ENCODE measurements around the gene MCM5.
A peak's percentile ranks its signal among the peaks of the same experiment; 100 is the strongest.

The MCM5 gene

DNA sequence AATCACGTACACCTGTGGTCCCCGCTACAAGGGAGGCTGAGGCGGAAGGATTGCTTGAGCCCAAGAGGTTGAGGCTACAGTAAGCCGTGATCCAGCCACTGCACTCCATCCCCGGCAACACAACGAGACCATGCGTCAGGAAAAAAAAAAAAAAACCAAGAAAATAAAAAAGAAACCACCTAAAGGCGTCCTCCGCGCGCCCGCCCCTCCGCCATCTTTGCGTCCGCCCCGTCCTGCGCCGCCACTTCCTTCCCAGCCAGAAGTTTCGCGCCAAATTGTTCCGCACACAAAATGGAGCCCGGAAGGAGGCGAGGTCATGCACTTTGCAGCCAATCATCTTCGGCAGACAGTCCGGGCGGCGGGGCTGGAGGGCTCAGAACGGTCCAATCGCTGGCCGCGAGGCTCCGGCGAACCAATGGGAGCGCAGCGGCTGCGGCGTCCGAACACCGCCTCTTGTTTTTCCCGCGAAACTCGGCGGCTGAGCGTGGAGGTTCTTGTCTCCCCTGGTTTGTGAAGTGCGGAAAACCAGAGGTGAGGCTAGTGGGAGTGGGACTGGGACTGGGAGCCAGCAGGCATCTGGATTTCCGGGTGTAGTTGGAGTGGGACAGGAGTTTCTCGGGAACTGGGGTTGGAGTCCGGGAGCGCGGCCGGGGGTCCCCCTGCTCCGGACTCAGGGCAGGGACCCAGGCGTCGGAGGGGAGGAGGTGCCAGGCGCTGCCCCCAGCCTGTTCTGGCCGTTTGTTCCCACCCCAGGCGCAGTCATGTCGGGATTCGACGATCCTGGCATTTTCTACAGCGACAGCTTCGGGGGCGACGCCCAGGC, at the start of gene MCM5:
Gene MCM5, plus strand, starts transcription at position 463 of the 823 bp plus-strand sequence. Its CDS starts 299 bp downstream, at position 762.
- Histone ChIP-seq H3K9me3 (ENCODE audit: control insufficient read depth, low read length) (no peaks in the 10 kb centered on the region), H3K4me3 (ENCODE audit: low read length) (peak within 1 kb of the TSS; percentile 94)

DNA sequence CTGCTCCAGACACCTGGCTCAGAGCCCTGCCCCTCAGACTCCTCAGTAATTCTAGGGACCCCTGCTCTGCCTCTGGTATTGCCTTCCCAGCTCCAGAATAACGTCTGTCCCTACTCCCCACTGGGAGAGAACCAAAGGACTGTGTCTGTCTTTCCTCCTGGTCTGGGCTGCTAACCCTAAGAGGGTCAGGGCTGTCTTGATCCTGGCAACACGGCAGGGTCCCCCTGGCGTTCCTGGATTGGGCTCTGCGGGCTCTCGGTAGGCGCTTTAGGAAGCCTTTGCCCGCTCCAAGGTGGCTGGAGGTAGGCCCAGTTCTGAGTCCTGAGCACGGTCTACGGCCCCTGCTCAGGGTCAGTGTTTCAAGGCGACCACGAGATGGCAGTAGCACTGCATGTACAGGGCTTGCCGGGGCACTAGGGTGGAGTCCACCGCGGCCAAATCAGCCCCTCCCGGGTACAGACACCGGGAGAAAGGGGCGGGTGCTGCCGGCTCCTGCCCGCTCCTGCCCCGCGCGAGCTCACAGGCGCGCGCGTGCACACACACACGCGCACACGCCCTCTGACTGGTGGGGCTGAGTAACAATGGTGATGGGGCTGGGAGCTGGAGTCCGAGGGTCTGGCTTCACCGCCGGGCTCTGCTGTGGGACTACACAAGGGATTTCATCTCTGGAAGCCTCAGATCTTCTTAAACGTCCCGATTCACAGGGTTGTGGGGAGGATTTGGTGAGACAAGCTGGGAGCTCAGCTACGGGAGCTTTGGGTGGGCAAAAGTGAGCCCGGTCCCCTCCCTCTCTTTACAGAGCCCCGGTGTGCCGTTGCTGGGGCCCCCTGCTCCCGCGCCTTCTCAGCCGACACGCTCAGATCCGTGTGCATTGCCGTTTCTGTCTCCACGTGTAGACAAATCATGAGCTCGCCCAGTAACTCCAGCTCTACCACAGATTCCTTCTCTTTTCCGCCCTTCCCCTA, 49.1 kb upstream of the MCM5 start:
- H3K27me3 ChIP-seq (replicated peaks; ENCODE audit: control insufficient read depth, insufficient read depth, low read length): no peaks in the 10 kb centered on the region

More for the DNA sequence above, at the start of gene MCM5:
- Histone ChIP-seq H3K36me3 (ENCODE audit: control insufficient read depth, insufficient read depth, low read length, severe bottlenecking) (peaks cover under 1% of the 10 kb centered on the region), H3K27me3 (replicated peaks; ENCODE audit: control insufficient read depth, insufficient read depth, low read length) (no peaks in the 10 kb centered on the region), H3K4me1 (ENCODE audit: control insufficient read depth, insufficient read depth, low read length) (peaks cover 8% of the 10 kb centered on the region), H3K9ac (ENCODE audit: low read length) (peak within 1 kb of the TSS; percentile 84)
- peak; percentile 99 for DNase-seq (ENCODE audit: low read depth)

DNA sequence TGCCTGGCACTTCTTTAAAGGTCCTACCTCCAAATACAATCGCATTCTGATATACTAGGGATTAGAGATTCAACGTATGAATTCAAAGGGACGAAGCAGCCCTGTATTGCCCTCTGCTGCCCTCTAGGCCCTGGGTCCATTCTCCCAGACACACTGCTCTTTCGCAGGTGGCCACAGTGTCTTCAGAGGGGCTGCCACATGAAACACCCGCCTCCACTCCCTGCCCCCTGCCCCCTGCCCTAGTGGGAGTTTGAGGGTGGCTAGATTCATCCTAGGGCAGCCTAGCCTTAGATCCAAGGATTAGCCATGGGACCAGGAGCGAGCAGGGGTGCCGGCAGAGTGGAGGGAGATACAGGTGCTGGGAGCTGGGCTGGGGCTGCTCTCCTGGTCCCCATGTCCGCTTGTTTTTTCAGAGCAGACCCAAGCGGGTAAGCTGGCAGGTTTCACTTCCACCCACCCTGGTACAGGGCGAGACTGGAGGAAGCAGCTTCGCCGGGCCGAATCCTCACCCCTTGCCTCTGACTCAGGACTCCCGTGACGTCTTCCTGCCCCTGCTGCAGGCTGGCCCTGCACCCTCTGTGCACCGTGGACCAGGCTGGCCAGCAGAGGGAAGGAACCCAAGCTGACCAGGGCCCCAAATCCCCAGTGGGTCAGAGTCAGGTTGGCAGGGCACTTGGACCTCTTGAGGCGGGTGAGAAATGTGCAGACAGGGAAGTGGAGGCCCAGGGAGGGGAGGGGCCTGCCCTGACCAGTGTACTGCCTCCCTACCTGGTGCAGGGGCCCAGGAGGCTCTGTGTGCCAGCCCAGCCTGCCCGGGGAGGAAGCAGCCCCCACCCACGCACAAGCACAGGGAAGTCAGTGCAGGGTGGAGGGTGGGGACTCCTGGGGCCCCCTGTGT, 47.5 kb upstream of the MCM5 start:
- no peak for DNase-seq (ENCODE audit: low read depth)
- H3K4me1 ChIP-seq (ENCODE audit: control insufficient read depth, insufficient read depth, low read length): peaks cover 27% of the 10 kb centered on the region

More for the DNA sequence above, 49.1 kb upstream of the MCM5 start:
- Histone ChIP-seq H3K36me3 (ENCODE audit: control insufficient read depth, insufficient read depth, low read length, severe bottlenecking) (peaks cover 25% of the 10 kb centered on the region), H3K4me1 (ENCODE audit: control insufficient read depth, insufficient read depth, low read length) (peaks cover 23% of the 10 kb centered on the region), H3K9ac (ENCODE audit: low read length) (peak overlapping the region; percentile 90), H3K9me3 (ENCODE audit: control insufficient read depth, low read length) (no peaks in the 10 kb centered on the region), H3K4me3 (ENCODE audit: low read length) (peak overlapping the region; percentile 87)
- DNase-seq (ENCODE audit: low read depth): peak; percentile 96

DNA sequence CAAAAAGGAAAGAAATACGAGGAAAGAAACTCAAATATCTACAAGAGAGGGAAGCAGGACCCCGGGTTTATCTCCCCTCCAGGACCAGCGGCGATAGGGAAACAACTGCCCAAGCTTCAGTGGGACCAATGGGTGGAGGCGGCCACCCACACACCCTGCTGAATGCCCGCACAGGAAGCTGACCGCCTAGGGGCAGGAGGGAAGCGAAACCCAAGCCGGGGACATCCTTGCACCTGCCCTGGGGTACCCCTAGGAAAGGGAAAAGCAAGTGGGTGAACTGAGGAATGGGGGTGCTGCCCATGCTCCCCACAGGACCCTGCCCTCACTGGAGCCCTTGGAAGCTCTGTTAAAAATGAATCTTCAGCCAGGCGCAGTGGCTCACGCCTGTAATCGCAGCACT, 46.6 kb upstream of the MCM5 start:
- no peak overlapping the region for H3K4me3 ChIP-seq (ENCODE audit: low read length)
- peaks cover 27% of the 10 kb centered on the region for H3K4me1 ChIP-seq (ENCODE audit: control insufficient read depth, insufficient read depth, low read length)
- no peaks in the 10 kb centered on the region for H3K27me3 ChIP-seq (replicated peaks; ENCODE audit: control insufficient read depth, insufficient read depth, low read length)
- DNase-seq (ENCODE audit: low read depth): no peak
- no peaks in the 10 kb centered on the region for H3K9me3 ChIP-seq (ENCODE audit: control insufficient read depth, low read length)
- peaks cover 4% of the 10 kb centered on the region for H3K36me3 ChIP-seq (ENCODE audit: control insufficient read depth, insufficient read depth, low read length, severe bottlenecking)
- no peak overlapping the region for H3K9ac ChIP-seq (ENCODE audit: low read length)

More for the DNA sequence above, 47.5 kb upstream of the MCM5 start:
- Histone ChIP-seq H3K9ac (ENCODE audit: low read length) (no peak overlapping the region), H3K4me3 (ENCODE audit: low read length) (no peak overlapping the region), H3K36me3 (ENCODE audit: control insufficient read depth, insufficient read depth, low read length, severe bottlenecking) (peaks cover 12% of the 10 kb centered on the region), H3K27me3 (replicated peaks; ENCODE audit: control insufficient read depth, insufficient read depth, low read length) (no peaks in the 10 kb centered on the region), H3K9me3 (ENCODE audit: control insufficient read depth, low read length) (no peaks in the 10 kb centered on the region)

DNA sequence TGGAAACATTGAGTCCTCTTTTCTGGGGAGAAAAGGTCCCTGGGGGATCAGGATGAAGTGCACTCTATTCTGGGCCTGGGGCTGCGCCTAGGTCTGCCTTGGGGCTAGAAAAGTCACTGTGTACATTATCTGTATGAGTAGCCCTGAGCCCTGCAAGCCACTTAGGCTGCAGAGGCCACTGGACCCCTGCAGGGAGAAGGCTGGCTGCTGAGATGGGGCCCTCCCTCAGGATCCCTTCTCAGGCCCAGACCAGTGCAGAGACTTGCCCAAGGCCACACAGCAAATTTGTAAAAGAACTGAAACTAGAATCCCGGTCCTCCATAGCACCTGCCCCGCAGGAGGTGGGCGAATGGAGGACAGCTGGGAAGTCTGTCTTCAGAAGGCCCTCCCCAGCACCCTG, 45.9 kb upstream of the MCM5 start:
- H3K9me3 ChIP-seq (ENCODE audit: control insufficient read depth, low read length): no peaks in the 10 kb centered on the region
- no peak overlapping the region for H3K9ac ChIP-seq (ENCODE audit: low read length)
- no peak overlapping the region for H3K4me3 ChIP-seq (ENCODE audit: low read length)
- peaks cover 27% of the 10 kb centered on the region for H3K4me1 ChIP-seq (ENCODE audit: control insufficient read depth, insufficient read depth, low read length)
- DNase-seq (ENCODE audit: low read depth): no peak
- no peaks in the 10 kb centered on the region for H3K36me3 ChIP-seq (ENCODE audit: control insufficient read depth, insufficient read depth, low read length, severe bottlenecking)
- H3K27me3 ChIP-seq (replicated peaks; ENCODE audit: control insufficient read depth, insufficient read depth, low read length): no peaks in the 10 kb centered on the region

DNA sequence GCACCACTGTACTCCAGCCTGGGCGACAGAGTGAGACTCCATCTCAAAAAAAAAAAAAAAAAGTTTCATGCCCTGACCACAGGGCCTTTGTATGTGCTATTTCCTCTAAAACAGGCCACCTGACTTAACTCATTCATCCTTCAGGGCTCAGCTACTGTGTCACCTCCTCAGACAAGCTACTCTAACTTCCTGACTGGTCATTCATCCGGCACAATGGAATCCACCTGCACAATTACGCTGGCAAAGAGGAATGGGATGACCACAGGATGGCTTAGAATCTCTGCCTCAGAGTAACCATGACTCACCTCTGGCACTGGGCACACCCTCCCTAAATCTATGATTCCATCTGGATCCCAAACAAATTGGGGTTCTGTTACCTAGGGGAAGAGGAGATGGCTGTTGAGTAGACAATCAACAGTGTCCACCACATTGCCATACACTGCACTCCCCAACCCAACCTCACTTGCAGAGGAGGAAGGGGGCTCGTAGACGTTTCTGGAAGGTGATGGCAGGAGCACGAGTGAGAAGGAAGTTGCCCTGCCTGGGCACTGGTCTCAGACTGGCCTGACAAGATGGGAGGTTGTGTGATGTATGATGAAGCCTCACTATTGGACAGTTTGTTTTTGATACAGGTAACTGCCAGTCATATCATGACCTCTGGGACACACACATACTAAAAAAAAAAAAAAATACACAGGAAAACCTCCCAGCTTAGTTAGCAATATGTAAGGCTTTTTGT, 41.9 kb upstream of the MCM5 start:
- H3K27me3 ChIP-seq (replicated peaks; ENCODE audit: control insufficient read depth, insufficient read depth, low read length): no peaks in the 10 kb centered on the region
- H3K9ac ChIP-seq (ENCODE audit: low read length): no peak overlapping the region
- peaks cover 8% of the 10 kb centered on the region for H3K4me1 ChIP-seq (ENCODE audit: control insufficient read depth, insufficient read depth, low read length)
- H3K36me3 ChIP-seq (ENCODE audit: control insufficient read depth, insufficient read depth, low read length, severe bottlenecking): no peaks in the 10 kb centered on the region
- no peak overlapping the region for H3K4me3 ChIP-seq (ENCODE audit: low read length)
- DNase-seq (ENCODE audit: low read depth): no peak
- no peaks in the 10 kb centered on the region for H3K9me3 ChIP-seq (ENCODE audit: control insufficient read depth, low read length)

DNA sequence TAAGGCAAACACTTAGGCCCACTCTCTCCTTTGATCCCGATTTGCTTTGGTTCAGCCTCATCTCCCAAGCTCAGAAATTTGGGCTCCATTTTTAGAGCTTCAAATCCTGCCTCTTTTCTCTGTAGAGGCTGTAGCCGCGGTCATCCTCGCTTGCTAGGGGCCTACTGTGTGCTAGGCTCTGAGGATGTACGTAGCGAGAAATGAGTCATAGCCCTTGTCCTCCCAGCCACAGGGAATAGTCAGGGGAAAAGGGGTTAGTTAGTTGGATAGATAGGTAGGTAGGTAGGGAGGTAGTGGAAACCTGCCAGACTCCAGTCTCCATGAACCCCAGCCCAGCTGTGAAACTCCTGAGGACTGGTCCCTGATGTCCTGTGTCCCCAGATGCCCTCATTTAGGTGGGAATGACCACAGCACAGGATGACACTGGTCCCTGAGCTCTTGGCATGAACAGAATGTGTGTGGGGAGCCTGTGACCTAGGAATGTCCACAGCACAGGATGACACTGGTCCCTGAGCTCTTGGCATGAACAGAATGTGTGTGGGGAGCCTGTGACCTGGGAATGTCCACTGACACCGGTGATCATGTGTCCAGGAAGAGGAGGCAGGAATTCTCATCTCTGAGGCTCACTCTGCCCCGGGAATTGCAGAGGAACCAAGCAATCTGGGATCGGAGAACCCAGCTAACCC, 40.4 kb upstream of the MCM5 start:
- Histone ChIP-seq H3K9ac (ENCODE audit: low read length) (no peak overlapping the region), H3K36me3 (ENCODE audit: control insufficient read depth, insufficient read depth, low read length, severe bottlenecking) (no peaks in the 10 kb centered on the region), H3K4me3 (ENCODE audit: low read length) (no peak overlapping the region), H3K27me3 (replicated peaks; ENCODE audit: control insufficient read depth, insufficient read depth, low read length) (no peaks in the 10 kb centered on the region), H3K4me1 (ENCODE audit: control insufficient read depth, insufficient read depth, low read length) (peaks cover 8% of the 10 kb centered on the region), H3K9me3 (ENCODE audit: control insufficient read depth, low read length) (no peaks in the 10 kb centered on the region)
- DNase-seq (ENCODE audit: low read depth): no peak

DNA sequence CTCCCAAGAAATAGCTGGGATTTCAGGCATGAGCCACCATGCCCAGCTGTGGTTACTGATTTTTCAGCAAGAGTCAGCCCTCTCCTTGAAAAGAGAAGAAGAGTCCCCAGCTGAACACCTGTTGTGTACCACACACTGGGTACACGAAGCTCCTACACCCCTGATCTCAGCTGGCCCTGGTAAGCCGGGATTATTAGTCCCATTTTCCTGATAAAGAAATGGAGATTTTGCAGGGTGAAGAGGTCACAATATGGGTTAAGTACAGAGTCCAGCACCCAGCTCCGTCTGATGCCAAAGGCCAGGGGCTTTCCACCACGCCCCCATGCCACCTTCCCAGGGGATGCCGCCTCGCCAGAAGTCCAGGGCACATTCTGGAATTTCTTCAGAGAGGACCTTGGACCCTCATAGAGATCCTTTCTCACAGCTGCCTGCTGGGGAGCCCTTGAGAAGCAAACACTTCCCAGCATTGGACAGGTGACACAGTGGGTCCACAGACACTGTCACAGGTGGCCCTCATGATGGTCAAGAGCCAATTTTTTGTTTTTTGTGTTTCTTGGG, 38.9 kb upstream of the MCM5 start:
- H3K36me3 ChIP-seq (ENCODE audit: control insufficient read depth, insufficient read depth, low read length, severe bottlenecking): no peaks in the 10 kb centered on the region
- no peak overlapping the region for H3K4me3 ChIP-seq (ENCODE audit: low read length)
- peaks cover 4% of the 10 kb centered on the region for H3K4me1 ChIP-seq (ENCODE audit: control insufficient read depth, insufficient read depth, low read length)
- DNase-seq (ENCODE audit: low read depth): no peak
- H3K9ac ChIP-seq (ENCODE audit: low read length): no peak overlapping the region
- H3K9me3 ChIP-seq (ENCODE audit: control insufficient read depth, low read length): no peaks in the 10 kb centered on the region
- H3K27me3 ChIP-seq (replicated peaks; ENCODE audit: control insufficient read depth, insufficient read depth, low read length): no peaks in the 10 kb centered on the region

DNA sequence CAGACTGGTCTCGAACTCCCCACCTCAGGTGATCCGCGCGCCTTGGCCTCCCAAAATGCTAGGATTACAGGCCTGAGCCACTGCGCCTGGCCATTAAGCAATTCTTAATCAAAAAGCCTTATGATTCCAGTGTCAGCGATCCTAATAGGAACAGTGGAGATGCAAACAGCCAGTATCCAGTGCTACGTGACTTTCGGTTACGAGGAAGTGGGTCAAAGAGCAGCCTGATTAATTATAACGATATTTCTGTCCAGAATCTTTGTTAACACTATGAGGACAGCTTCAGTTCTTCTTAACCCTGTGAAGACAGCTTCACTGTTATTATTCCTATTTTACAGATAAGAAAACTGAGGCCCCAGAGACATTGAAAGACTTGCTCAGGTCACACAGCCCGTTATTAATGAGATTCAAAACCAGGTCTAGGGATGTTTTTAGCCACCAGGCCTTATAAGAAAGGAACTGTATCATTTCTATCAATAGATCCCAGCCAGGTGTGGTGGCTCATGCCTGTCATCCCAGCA, 36.3 kb upstream of the MCM5 start:
- no peak for DNase-seq (ENCODE audit: low read depth)

More for the DNA sequence above, 36.3 kb upstream of the MCM5 start:
- Histone ChIP-seq H3K27me3 (replicated peaks; ENCODE audit: control insufficient read depth, insufficient read depth, low read length) (no peaks in the 10 kb centered on the region), H3K9ac (ENCODE audit: low read length) (no peak overlapping the region), H3K36me3 (ENCODE audit: control insufficient read depth, insufficient read depth, low read length, severe bottlenecking) (no peaks in the 10 kb centered on the region), H3K4me3 (ENCODE audit: low read length) (no peak overlapping the region), H3K9me3 (ENCODE audit: control insufficient read depth, low read length) (no peaks in the 10 kb centered on the region), H3K4me1 (ENCODE audit: control insufficient read depth, insufficient read depth, low read length) (peaks cover 5% of the 10 kb centered on the region)

All from adipocyte (in vitro differentiated cells).